ENCODE data around the gene LINGO4.

LINGO4 gene

GRCh38 chr1:151805066-151805820 lies at the start of gene LINGO4:
Gene LINGO4 (minus strand): TSS chr1:151805419. CDS start chr1:151802704, 2,715 bp downstream.
- DNase-seq: no peak

DNA sequence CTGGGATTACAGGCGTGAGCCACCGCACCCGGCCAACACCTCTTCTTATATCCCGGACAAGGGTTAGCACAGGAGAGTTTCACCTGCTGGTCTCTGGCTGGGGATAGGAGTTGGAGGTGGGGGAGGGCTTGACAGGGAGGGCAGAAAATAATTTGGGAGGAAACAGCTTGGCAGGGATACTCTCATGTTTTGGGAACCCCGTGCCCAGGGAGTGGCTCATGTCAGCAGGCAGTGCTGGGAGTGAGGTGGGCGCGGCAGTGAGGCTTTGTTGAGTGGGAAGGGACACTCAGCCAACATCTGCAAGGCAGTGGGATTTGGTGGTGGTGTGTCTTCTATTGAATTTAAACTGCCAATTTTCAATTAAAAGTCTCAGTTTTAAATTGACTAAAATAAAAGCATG lies 49.4 kb upstream of the LINGO4 start:
- DNase-seq: no peak

- DNase-seq: no peak
These were observed 48.3 kb upstream of the LINGO4 start, which contains the start of gene THEM5 for GRCh38 chr1:151853411-151853943. Gene THEM5 (minus strand): TSS chr1:151853712. CDS start chr1:151853565, 147 bp downstream.

DNA sequence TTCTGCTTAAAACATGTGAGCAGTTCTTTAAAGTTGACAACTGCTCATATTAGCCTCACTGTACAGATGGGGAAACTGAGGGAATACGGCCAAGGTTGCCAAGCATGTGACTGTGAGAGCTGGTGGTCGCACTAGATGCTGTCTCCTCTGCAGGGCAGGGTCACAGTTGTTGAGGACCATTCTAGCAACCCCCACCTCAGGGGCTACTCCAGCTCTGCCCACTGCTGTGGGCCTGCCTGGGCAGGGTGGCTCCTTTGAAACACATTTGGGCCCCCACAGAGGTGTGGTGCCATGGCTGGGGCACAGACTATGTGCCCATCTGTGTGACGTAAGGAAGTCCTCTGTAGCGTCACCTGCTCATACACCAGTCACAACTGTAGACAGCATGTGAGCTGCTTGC lies 47.5 kb upstream of the LINGO4 start:
- no peak for DNase-seq

- no peak for DNase-seq
These were observed 46.7 kb upstream of the LINGO4 start for GRCh38 chr1:151851886-151852285.

DNA sequence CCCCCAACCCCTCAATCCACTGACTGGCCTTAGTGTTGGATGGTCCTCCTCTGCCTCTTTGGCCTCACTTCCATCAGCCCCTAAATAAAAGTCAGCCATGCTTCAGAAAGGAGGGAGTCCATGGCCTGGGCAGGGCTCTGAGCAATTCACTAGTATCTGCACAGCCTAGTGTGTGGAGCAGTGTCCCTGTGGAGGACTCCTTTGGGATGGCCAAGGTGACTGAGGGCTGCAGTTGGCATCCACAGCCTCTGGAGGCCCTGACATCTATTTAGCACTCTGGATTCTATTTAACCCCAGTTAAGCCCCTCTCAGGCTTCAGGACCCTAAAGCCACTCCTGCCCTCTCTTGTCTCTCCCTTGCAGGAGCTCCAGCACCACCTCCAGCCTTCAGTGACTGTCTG lies 44.7 kb upstream of the LINGO4 start:
- no peak for DNase-seq

GRCh38 chr1:151849126-151849525 lies 43.9 kb upstream of the LINGO4 start:
- no peak for DNase-seq

- no peak for DNase-seq
These were observed 42.8 kb upstream of the LINGO4 start for GRCh38 chr1:151847867-151848596.

GRCh38 chr1:151846686-151847237 lies 41.5 kb upstream of the LINGO4 start:
- no peak for DNase-seq

DNA sequence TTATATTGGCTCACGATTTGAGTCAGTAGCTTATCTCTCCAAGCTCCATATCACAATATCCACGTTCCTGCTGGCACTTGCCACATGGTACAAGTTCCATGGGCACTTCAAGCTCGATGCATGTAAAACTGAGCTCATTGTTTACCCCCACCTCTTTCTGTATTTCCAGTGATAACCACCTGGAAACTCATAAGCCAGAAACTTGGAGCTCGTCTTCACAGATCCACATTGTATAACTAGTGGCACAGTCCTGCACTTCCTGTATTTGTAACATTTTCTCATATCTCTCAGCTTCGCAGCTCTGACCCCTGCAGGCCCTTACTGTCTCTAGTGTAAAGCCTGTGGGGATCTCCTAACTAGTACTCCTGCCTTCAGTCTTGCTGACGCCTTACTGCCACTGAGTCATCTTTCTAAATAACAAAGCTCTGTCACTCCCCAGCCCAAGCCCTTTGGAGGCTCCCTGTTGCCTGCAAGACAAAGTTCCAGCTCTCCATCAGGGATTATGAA lies 40.9 kb upstream of the LINGO4 start:
- no peak for DNase-seq

DNA sequence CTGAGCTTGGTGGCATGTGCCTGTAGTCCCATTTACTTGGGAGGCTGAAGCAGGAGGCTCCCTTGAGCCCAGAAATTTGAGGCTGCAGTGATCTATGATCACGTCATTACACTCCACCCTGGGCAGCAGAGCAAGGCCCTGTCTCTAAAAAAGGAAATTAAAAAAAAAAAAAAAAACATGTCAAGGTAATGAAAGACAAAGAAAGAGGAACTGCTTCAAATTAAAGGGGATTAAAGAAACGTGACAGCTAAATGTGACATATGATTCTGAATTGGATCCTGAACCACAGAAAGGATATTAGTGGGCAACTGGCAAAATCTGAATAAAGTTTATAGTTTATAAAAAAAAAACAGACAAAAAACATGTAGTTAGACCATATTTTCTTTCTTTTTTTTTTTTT lies 38.2 kb upstream of the LINGO4 start:
- no peak for DNase-seq

DNA sequence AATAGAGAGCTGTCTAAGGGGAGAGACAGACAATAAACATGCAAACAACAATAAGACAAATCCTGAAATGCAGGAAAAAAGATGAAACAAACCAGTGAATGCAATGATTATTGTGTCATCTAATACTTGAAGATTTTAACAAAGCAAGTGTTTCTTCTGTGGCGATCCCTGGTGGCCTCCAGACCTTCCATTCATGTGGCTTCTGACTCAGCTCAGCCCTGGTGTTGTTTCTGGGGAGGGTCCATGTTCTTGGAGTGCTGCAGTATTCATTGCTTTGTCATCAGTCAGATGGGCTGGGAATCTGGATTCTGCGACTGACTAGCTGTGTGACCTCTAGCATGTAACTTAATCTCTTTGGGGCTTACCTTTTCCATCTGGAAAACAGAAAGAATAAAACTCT lies 35.9 kb upstream of the LINGO4 start:
- DNase-seq: no peak

DNA sequence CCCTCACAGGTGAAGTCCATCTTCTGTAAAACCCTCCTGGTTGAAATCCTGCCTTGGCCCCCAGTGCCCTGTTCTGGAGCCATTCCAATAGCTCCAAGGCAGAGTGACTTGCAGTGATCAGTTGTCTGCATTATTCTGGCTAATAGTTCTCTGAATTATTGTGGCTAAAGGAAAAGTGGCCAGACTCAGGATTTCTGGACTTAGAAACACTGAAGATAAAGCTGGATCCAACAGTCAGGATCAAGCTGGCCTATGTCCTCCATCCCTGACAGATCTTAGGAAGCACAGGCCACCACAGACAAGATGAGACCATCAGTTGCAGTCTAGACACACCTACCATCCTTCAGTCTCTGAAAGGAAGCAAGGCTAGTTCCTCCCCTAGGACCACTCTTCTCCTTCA lies 35.2 kb upstream of the LINGO4 start:
- DNase-seq: no peak

- DNase-seq: peak; percentile 64
These were observed 34.5 kb upstream of the LINGO4 start, which contains the start of gene C2CD4D for GRCh38 chr1:151839457-151840403. Gene C2CD4D (minus strand): TSS chr1:151839820. CDS start chr1:151838989, 831 bp downstream.

GRCh38 chr1:151839082-151839412 lies 33.8 kb upstream of the LINGO4 start:
- no peak for DNase-seq

- DNase-seq: peak; percentile 41
These were observed 33.2 kb upstream of the LINGO4 start for GRCh38 chr1:151838222-151839081.

DNA sequence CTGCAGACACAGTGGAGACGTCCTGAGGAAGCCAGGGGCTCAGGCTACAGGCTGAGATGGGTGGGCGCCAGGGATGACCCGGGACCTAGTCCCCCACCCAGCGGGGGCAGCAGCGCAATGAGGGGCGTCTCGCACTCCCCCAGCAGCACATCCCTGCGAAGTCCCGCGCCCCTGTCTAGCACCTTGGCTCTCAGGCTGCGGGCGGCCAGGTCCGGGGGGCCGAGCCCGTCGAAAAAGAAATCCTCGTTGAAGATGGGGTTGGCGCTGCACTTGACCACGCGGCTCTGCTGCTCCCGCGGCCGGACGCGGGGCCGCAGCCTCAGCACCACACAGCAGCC lies 32.6 kb upstream of the LINGO4 start:
- no peak for DNase-seq

DNA sequence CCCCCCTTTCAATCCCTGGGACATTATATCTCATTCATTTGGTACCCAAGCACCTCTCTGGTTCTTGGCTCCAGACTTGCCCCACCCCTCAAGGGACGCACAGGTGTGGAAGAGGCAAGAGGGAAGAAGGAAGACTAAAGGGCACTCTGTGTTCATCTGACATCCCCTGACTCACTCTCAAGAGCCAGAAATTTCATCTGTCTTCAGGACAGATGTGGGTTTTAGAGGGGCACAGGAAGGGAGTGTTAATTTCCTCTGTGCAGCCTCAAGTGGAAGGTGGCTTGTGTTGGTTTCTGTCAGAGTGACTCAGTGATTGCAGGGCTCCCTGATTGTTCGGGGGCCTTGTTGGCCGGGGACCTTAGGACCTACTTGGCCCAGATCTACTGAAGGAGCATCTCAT lies 32.0 kb upstream of the LINGO4 start:
- DNase-seq: no peak

DNA sequence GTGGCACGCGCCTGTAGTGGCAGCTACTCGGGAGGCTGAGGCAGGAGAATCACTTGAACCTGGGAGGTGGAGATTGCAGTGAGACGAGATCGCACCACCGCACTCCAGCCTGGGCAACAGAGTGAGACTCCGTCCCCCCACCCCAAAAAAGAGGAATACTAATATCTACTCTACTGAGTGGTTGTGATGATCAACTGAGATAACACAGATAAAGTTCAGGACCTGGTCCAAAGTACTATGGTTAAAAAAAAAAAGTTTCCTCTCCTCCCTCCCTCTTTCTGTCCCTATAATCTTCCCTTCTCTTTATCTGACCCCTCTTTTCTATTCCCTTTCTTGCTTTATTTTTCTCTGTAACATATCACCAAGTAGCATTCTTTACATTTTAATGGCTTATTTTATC lies 30.4 kb upstream of the LINGO4 start:
- no peak for DNase-seq

GRCh38 chr1:151834239-151834638 lies 29.0 kb upstream of the LINGO4 start:
- DNase-seq: no peak

- no peak for DNase-seq
These were observed 28.1 kb upstream of the LINGO4 start for GRCh38 chr1:151833172-151833900.
